Measurements from ENCODE around the gene VEPH1. TPM values are rescaled to one million over a fixed set of nuclear protein-coding genes. Genes with fewer than 3 reads are reported as not detected.

VEPH1 gene
- polyA plus RNA-seq, 1 of the 3 experiments (the other 2 are of a cell fraction): 6.0 TPM

- no peaks in the 10 kb centered on the region for H3K79me2 ChIP-seq (ENCODE audit: insufficient read depth)
- no peaks in the 10 kb centered on the region for H3K27me3 ChIP-seq (ENCODE audit: insufficient read depth)
- no peak overlapping the region for H3K27ac ChIP-seq (ENCODE audit: low read depth in 2 of 2, low read length in 1 of 2)
- WGBS (ENCODE audit: low lambda C conversion rate): 89% methylated on average over 2 of the region's 2 CpGs
- no peaks in the 10 kb centered on the region for H3K9me2 ChIP-seq
- H3K9ac ChIP-seq: no peak overlapping the region
- no peak overlapping the region for H3K4me3 ChIP-seq (ENCODE audit: low read depth in 2 of 2, low read length in 1 of 2)
- no peak for DNase-seq
- H3K4me2 ChIP-seq: no peak overlapping the region
- no peak overlapping the region for H2AFZ ChIP-seq (ENCODE audit: low read depth)
- ChIA-PET CTCF (interaction anchor here (1.1 to 1.4 kb wide), 3 partner anchors 28 to 274 kb away, joined by 3 to 9 read pairs (median 6); no protein-coding TSS in a partner anchor), POLR2A (no interaction called here)
- H3K36me3 ChIP-seq (replicated peaks in 1 of 2; ENCODE audit: control insufficient read depth in 1 of 2, insufficient read depth in 2 of 2, low read length in 1 of 2): no peaks in the 10 kb centered on the region
- peaks cover 7 to 8% of the 10 kb centered on the region in 2 experiments; a peak in 3 of 4 replicates for H3K4me1 ChIP-seq (ENCODE audit: control insufficient read depth in 1 of 2, insufficient read depth in 2 of 2, low read depth in 1 of 2, low read length in 1 of 2)
- no peaks in the 10 kb centered on the region for H3K9me3 ChIP-seq
- H3F3A ChIP-seq (replicated peaks; ENCODE audit: insufficient read depth): peaks cover 4% of the 10 kb centered on the region
- no peak for TF ChIP-seq TAF1 (IDR thresholded peaks at IDR 0.05; ENCODE audit: borderline replicate concordance, low read depth, low read length)
- TF ChIP-seq RCOR1 (IDR thresholded peaks at IDR 0.05; ENCODE audit: low read length): no peak
- no peak for TF ChIP-seq SIN3A (IDR thresholded peaks at IDR 0.05; ENCODE audit: borderline replicate concordance, low read depth, low read length)
- no peak for TF ChIP-seq GATA2 (CRISPR knock-in tag; IDR thresholded peaks at IDR 0.05)
- TF ChIP-seq IRF3 (IDR thresholded peaks at IDR 0.05; ENCODE audit: low read depth, low read length): no peak
- TF ChIP-seq RXRA (IDR thresholded peaks at IDR 0.05; ENCODE audit: borderline replicate concordance, low read depth): no peak
- no peak for TF ChIP-seq TEAD4 (IDR thresholded peaks at IDR 0.05; ENCODE audit: borderline replicate concordance, insufficient read depth)
- TF ChIP-seq EP300 (IDR thresholded peaks at IDR 0.05; ENCODE audit: borderline replicate concordance in 1 of 2, low read depth in 1 of 2, low read length in 1 of 2): no peak
- no peak for TF ChIP-seq ELF1 (IDR thresholded peaks at IDR 0.05)
- no peak for TF ChIP-seq CTCF (IDR thresholded peaks at IDR 0.05)
- no peak for TF ChIP-seq GABPA (IDR thresholded peaks at IDR 0.05; ENCODE audit: low read depth)
- TF ChIP-seq MXI1 (IDR thresholded peaks at IDR 0.05; ENCODE audit: low read depth, low read length): no peak
- TF ChIP-seq MAX (IDR thresholded peaks at IDR 0.05; ENCODE audit: low read depth): no peak
- TF ChIP-seq REST (IDR thresholded peaks at IDR 0.05; ENCODE audit: low read depth, low read length): no peak
- TF ChIP-seq POLR2AphosphoS5 (IDR thresholded peaks at IDR 0.05; ENCODE audit: low read depth, low read length): no peak
- no peak for TF ChIP-seq YY1 (IDR thresholded peaks at IDR 0.05; ENCODE audit: low read depth)
- TF ChIP-seq FOXJ3 (CRISPR knock-in tag; IDR thresholded peaks at IDR 0.05): no peak
- no peak for TF ChIP-seq ZBTB33 (IDR thresholded peaks at IDR 0.05; ENCODE audit: borderline replicate concordance, low read depth)
- no peak for TF ChIP-seq EZH2phosphoT487 (IDR thresholded peaks at IDR 0.05; ENCODE audit: borderline replicate concordance, low read depth)
- no peaks in the 10 kb centered on the region for H4K20me1 ChIP-seq (ENCODE audit: insufficient read depth)
Observed at GRCh38 chr3:157235291-157235690, 267.9 kb downstream of the VEPH1 start.

Data from SK-N-SH (cell line).